GM19328 (cell line): ENCODE measurements around the gene HSD11B1.

ENCODE experiments used
- ATAC-seq: cut with Tn5 transposase; IDR thresholded peaks from one replicate; pipeline ENCODE4 v1.9.1; 2021; ENCODE audit warnings: mild to moderate bottlenecking, moderate library complexity; ENCODE audit not compliant: unreplicated experiment

Gene HSD11B1

GRCh38 chr1:209723756-209724693 lies 19.4 kb downstream of the HSD11B1 start:
- no peak for ATAC-seq

GRCh38 chr1:209727286-209727685 lies 22.6 kb downstream of the HSD11B1 start:
- no peak for ATAC-seq

GRCh38 chr1:209727785-209728184 lies 23.1 kb downstream of the HSD11B1 start:
- no peak for ATAC-seq

DNA sequence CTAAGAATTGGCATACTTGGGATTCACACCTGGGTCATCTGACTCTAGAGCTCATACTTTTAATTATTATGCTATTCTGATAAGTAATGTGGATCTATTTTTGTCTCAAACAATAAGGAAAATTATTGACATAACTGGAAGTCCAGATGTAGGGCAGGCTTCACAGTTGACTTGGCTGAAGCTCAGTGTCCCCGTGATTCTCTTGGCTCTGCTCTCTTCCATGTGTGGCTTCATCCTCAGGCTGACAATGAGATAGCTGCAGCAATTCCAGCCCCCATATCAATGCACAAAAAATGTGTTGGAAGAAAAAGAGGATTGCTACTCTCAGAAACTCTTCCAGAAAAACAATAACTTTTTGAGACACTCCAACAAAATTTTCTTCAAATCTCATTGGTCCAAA lies 23.8 kb downstream of the HSD11B1 start:
- no peak for ATAC-seq

- ATAC-seq = no peak
Measured at GRCh38 chr1:209729436-209729835, 24.8 kb downstream of the HSD11B1 start.

DNA sequence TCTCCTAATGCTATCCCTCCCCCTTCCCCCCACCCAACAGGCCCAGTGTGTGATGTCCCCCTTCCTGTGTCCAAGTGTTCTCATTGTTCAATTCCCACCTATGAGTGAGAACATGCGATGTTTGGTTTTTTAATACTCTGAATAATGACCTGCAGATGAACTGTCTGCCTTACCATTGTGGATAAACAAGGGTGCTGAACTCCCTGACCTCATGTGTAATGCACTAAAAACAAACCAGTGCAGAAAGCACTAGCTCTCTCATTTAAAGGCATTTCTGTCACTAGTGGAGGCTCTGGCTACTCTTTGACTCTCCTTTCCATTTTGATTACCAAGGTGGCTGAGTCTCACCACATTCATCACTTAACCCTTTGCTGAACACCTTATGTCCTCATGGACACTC lies 28.1 kb downstream of the HSD11B1 start:
- ATAC-seq = no peak

- no peak for ATAC-seq
Measured at GRCh38 chr1:209733409-209734192, 29.0 kb downstream of the HSD11B1 start.

DNA sequence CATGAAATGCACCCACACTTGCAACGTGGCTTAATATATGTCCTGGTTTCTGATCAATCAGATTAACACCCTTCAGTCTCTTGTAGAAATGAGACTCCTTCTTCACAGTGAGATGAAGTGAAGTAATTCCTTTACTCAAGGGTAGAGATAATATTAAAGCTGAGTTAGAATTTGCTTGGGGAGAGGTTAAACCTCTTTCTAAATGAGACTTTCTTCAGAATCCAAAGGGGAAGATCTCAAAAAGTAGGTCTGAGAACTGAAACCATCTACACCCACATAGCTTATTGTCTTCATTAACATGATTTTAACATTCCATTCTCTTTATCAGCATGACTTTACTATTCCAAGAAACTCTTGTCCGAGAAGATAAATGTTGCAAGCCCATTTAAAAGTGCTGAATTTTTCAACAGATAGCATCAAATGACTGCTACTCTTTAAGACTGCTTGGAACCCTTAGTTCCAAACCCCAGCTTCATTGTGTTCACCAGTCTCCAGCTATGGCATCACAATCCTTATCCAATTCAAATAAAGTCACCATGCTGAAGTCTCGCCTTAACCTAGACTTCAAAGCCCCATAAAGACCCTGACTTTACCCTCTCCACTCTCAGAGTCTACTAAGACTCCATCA lies 32.0 kb downstream of the HSD11B1 start:
- ATAC-seq = no peak

GRCh38 chr1:209737118-209737505 lies 32.5 kb downstream of the HSD11B1 start:
- no peak for ATAC-seq

- ATAC-seq = no peak
Measured at GRCh38 chr1:209738270-209738669, 33.6 kb downstream of the HSD11B1 start.

GRCh38 chr1:209741193-209741592 lies 36.5 kb downstream of the HSD11B1 start:
- no peak for ATAC-seq

DNA sequence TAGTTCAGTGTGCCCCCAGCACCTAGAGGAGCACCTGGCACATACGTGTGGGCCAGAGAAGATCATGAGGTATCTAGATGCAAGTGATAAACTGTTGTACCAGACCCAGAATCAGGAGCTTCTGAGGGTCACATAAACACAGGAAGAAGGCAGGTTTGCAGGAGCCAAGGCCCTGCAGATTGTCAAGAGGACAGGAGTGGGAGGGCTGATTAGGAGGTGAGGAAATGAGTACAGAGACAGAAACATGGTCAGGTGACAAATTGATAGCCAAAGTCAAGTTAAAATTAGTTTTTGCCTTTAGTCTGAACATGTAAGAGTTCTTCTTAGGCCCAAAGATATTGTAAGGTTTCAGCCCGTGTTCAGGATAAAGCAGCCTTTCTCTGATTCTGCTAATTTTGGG lies 37.2 kb downstream of the HSD11B1 start:
- ATAC-seq = no peak

DNA sequence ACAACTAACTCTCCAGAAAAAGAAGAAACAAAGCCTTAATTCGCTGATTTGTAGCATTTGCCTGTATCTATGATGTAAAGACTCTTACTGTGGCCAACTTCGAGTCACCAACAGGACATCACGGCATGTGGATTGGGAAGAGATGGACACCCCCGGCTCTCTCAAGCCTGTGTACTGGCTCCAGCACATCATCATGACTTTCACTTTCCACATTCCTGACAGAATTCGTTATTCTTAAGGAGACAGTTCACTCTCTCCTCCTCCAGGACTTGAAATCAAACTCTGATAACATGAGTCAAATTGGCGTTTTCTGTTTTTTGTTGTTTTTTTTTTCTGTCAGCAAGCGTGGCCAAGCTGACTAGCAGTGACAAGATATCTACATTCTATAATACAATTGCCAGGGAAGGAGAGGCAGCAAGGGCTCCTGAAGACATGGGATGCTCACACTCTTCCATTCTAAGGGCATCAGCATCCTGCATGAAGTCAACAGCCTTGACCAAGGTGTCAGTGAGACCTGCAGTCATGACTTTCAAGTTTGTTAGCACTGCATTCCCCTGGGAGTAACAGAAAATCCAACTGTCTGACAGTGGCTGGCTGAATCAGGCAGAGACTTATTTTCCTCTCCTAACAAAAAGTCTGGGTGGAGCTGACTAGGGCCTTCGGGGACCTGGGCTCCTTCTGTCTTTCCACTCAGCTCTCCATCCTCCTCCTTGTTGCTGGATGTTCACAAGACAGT lies 37.9 kb downstream of the HSD11B1 start:
- no peak for ATAC-seq

GRCh38 chr1:209743145-209743482 lies 38.5 kb downstream of the HSD11B1 start:
- ATAC-seq = no peak

GRCh38 chr1:209746451-209747165 lies 42.0 kb downstream of the HSD11B1 start:
- no peak for ATAC-seq

DNA sequence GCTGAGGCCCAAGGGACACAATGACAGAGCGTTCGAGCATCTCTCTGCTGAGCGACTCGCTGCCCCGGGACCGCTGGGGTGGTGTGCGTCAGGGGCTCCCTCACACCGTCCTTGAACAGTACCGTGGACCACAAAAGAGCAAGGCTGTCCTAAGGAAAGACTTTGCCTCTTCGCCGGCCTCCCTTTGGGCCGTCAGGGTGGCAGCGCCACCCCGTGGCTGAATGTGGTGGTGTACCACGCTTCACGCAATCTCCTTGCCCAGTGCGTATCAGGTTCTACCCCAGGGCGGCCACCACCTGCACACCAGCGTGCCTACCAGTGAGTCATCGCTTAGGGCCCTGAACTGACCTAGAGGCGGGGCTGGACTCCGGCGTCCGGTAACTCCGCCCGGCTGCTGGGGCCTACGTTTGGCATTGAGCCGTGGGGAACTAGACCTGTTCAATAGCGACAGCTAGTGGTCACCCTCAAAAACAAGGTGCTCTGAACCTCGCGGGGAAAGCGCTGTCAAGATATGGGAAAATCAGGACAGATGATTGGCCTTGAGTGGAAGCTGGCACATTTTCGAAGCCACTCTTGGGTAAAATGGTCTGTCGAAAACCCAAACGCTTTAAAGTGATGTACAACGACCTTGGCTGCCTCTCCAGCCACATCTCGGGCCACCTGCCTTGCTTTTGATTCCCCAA lies 43.1 kb downstream of the HSD11B1 start:
- ATAC-seq = peak; percentile 71

DNA sequence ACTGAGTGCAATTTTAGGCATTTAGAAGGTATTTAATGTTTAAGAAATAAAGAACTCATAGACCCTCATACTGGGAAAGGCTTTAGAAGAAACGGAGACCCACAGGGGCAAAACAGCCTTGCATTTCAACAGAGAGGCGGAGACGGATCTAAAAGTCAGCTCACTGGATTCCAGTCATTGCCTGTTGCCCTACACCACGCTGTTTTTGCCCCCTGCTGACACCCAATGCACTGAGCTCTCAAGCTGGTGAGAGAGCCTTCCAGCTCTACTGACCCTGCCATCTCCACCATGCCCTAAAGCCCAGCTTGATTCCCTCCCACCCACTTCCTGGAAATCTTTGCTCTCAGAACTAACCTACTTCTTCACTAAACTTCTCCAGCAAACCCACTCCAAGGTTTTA lies 44.0 kb downstream of the HSD11B1 start:
- ATAC-seq = no peak

GRCh38 chr1:209749205-209749604 lies 44.6 kb downstream of the HSD11B1 start:
- no peak for ATAC-seq

GRCh38 chr1:209749670-209750323 lies 45.2 kb downstream of the HSD11B1 start:
- no peak for ATAC-seq
